ENCODE results near the gene DLG1. TPM values are rescaled to one million over a fixed set of nuclear protein-coding genes. Genes with fewer than 3 reads are reported as not detected.

The DLG1 gene
- total RNA-seq, 1 donor from 2014 or later = 138 TPM

DNA sequence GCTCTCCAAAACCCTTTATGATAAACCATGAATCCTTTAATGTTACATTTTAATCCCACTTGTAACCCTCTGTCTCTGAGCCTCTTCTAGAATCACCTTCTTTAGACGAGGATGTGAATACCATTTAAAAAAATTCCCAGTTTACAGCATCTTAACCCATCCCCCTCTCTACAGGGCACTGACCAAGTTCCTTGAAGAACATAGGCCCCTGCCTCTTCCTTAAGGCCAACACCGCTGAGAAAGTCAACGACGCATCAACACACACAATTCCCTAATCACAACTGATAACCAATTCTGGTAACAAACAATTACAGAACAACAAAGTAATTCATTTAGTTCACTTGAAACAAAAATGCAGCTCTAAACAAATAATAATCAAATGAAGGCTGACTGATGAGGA, 130.3 kb downstream of the DLG1 start:
- Histone ChIP-seq H3K79me2 (ENCODE audit: low read depth) (peaks cover 81% of the 10 kb centered on the region), H3K36me3 (no peaks in the 10 kb centered on the region), H3K27ac (no peak overlapping the region), H3K27me3 (no peaks in the 10 kb centered on the region), H3K4me1 (no peaks in the 10 kb centered on the region), H4K20me1 (ENCODE audit: low read depth) (peaks cover 29% of the 10 kb centered on the region), H3K4me3 (no peak overlapping the region), H3K4me2 (no peak overlapping the region), H3K9ac (no peak overlapping the region), H3K9me3 (ENCODE audit: low read depth) (no peaks in the 10 kb centered on the region), H3F3A (ENCODE audit: low read depth) (peaks cover 7% of the 10 kb centered on the region), H2AFZ (replicated peaks) (no peak overlapping the region)
- Mint-ChIP-seq H3K4me3 (no peak overlapping the region), H3K9me3 (no peaks in the 10 kb centered on the region), H3K27ac (no peak overlapping the region), H3K4me1 (peaks cover 10% of the 10 kb centered on the region), H3K36me3 (peaks cover 25% of the 10 kb centered on the region), H3K27me3 (ENCODE audit: insufficient read depth, low read depth) (no peaks in the 10 kb centered on the region)
- DNase-seq (ENCODE audit: low spot score) = no peak
- TF ChIP-seq, protein P1, sequence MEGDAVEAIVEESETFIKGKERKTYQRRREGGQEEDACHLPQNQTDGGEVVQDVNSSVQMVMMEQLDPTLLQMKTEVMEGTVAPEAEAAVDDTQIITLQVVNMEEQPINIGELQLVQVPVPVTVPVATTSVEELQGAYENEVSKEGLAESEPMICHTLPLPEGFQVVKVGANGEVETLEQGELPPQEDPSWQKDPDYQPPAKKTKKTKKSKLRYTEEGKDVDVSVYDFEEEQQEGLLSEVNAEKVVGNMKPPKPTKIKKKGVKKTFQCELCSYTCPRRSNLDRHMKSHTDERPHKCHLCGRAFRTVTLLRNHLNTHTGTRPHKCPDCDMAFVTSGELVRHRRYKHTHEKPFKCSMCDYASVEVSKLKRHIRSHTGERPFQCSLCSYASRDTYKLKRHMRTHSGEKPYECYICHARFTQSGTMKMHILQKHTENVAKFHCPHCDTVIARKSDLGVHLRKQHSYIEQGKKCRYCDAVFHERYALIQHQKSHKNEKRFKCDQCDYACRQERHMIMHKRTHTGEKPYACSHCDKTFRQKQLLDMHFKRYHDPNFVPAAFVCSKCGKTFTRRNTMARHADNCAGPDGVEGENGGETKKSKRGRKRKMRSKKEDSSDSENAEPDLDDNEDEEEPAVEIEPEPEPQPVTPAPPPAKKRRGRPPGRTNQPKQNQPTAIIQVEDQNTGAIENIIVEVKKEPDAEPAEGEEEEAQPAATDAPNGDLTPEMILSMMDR (IDR thresholded peaks at IDR 0.05) = no peak

DNA sequence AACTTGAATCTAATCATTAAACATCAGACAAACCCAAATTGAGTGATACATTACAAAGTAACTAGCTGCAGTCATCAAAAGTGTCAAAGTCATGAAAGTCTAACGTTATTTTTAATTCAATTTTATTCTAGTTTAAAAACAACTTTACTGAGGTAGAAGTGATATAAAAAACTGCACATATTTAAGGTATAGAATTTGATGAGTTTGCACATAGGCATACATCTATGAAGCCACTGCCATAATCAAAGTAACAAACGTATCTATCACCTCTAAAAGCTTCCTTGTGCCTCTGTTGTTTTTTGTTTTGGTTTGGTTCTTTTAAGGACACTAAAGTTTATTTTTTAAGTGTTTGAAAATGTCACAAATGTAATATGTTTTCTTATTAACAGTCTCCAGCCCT, 130.9 kb downstream of the DLG1 start:
- no peaks in the 10 kb centered on the region for H3K9me3 ChIP-seq (ENCODE audit: low read depth)
- H3K27ac ChIP-seq = no peak overlapping the region
- H3F3A ChIP-seq (ENCODE audit: low read depth) = peaks cover 7% of the 10 kb centered on the region
- no peaks in the 10 kb centered on the region for H3K27me3 ChIP-seq
- no peak overlapping the region for H3K4me3 Mint-ChIP-seq
- DNase-seq (ENCODE audit: low spot score) = no peak
- TF ChIP-seq, protein P1 (IDR thresholded peaks at IDR 0.05) = no peak
- TF ChIP-seq EZH2phosphoT487 (IDR thresholded peaks at IDR 0.05) = no peak
- no peak for TF ChIP-seq EZH2 (IDR thresholded peaks at IDR 0.05)
- H3K4me1 Mint-ChIP-seq = peaks cover 10% of the 10 kb centered on the region
- no peak overlapping the region for H3K9ac ChIP-seq
- H3K4me3 ChIP-seq = no peak overlapping the region
- peaks cover 81% of the 10 kb centered on the region for H3K79me2 ChIP-seq (ENCODE audit: low read depth)
- H3K9me3 Mint-ChIP-seq = no peaks in the 10 kb centered on the region
- no peak overlapping the region for H2AFZ ChIP-seq (replicated peaks)
- H3K36me3 Mint-ChIP-seq = peaks cover 30% of the 10 kb centered on the region
- peaks cover 29% of the 10 kb centered on the region for H4K20me1 ChIP-seq (ENCODE audit: low read depth)
- H3K36me3 ChIP-seq = no peaks in the 10 kb centered on the region
- H3K4me2 ChIP-seq = no peak overlapping the region
- H3K27me3 Mint-ChIP-seq (ENCODE audit: insufficient read depth, low read depth) = no peaks in the 10 kb centered on the region
- no peak overlapping the region for H3K27ac Mint-ChIP-seq
- H3K4me1 ChIP-seq = no peaks in the 10 kb centered on the region

DNA sequence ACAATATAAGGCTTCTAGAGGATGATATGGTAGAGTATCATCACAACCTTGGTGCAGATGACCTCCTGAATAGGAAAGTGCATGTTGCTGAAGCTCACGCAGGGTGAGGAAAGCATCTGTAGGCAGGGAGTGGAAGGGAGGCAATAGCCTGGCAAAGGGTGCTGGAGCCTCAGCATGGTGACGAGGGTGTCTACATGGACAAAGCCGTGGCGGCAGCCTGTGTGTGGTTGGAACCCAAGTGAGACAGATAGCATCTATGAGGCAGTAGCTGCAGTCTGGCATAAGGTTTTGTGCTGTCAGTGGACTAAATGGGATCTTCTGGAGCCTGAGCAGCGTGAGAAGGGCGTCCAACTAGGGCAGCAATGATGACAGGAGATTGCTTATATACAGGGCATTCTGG, 132.5 kb downstream of the DLG1 start:
- Histone ChIP-seq H3K4me1 (no peaks in the 10 kb centered on the region), H3K36me3 (no peaks in the 10 kb centered on the region), H3K4me2 (no peak overlapping the region), H3K79me2 (ENCODE audit: low read depth) (peaks cover 83% of the 10 kb centered on the region), H3K9me3 (ENCODE audit: low read depth) (no peaks in the 10 kb centered on the region), H3K27me3 (no peaks in the 10 kb centered on the region), H3K27ac (no peak overlapping the region), H3K4me3 (no peak overlapping the region), H3K9ac (no peak overlapping the region), H2AFZ (replicated peaks) (no peak overlapping the region), H3F3A (ENCODE audit: low read depth) (peaks cover 3% of the 10 kb centered on the region), H4K20me1 (ENCODE audit: low read depth) (peaks cover 25% of the 10 kb centered on the region)
- Mint-ChIP-seq H3K36me3 (peaks cover 30% of the 10 kb centered on the region), H3K9me3 (no peaks in the 10 kb centered on the region), H3K4me3 (no peak overlapping the region), H3K27ac (no peak overlapping the region), H3K4me1 (peaks cover 10% of the 10 kb centered on the region), H3K27me3 (ENCODE audit: insufficient read depth, low read depth) (peaks cover 2% of the 10 kb centered on the region)
- DNase-seq (ENCODE audit: low spot score) = no peak
- TF ChIP-seq EZH2phosphoT487 (IDR thresholded peaks at IDR 0.05) (no peak), EZH2 (IDR thresholded peaks at IDR 0.05) (no peak)
- TF ChIP-seq, protein P1 (IDR thresholded peaks at IDR 0.05) = no peak

All from neural progenitor cell (in vitro differentiated cells).